Activated CD4-positive, alpha-beta T cell treated with anti-CD3 and anti-CD28 coated beads, Interleukin-2, amount 50 U/mL, for 16 hours (primary cell): ENCODE data around the gene RAG1.
A peak's percentile ranks its signal among the peaks of the same experiment; 100 is the strongest.
"Not testable (repeated sequence)": the region's sequence is repeated elsewhere in the genome, so short reads cannot be mapped to it uniquely, and the experiment has no call there.

Source experiments
- DNase-seq: peaks from one replicate; pipeline ENCODE4 v3.0.0-alpha.2; 2020

Gene RAG1

GRCh38 chr11:36567694-36568093, at the start of gene RAG1:
RAG1 (plus strand) TSS chr11:36568007; CDS start chr11:36573305, 5,298 bp downstream.
- DNase-seq, result no peak

GRCh38 chr11:36530840-36531239, 37.0 kb upstream of the RAG1 start:
- no peak for DNase-seq

DNA sequence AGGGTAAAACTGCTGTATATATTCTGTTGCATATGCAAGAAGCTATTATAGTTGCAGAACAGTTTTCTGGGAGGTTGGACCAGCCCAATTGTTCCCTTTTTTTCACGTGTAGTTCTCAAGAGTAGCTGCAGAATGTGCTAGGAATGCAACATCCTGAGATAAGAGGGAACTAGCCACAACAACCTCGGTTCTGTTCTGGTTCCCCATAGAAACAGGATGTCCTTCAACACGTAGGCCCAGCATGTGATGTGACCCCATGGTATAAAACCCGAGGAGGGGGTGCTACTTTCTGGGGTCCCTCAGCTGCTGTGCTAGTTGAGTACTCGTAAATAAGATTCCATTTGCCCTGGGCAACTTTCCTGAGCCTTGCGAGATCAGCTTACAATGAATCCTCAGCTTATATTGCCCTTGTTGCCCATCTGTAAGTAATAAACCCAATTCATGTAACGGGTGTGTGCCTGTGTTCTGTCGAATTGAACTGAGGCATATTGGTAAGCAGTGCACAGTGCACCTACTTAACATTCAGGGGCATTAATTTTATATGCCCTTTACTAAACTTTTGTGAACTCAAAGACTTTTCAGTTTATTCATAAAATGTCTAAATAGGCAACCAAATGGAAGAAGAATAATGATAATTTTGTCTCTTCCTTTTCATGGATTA, 34.7 kb upstream of the RAG1 start:
- DNase-seq, result no peak

DNA sequence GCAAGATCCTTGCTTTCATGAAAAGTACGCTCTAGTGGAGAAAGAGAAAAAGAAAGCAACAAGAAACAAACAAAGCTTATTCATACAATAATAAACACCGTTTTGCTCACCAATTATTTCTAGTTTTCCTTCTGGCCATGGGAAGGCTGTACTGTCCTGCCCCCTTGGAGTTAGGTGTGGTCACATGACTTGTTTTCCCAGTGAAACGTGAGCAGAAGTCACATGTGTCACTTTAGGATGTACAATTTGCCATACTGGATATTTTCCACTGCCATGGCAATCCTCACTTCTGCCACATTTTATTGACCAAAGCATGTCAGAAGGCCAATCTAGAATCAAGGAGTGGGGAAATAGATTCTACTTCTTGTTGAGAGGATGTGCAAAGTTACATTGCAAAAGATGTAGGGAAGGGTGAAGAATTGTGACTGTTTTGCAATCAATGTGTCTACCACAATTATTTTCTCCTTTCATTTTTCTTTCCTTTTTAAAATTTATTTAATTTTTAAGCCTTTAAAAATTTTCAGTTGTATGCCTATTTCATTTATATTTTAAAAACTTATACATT, 33.4 kb upstream of the RAG1 start:
- DNase-seq, result no peak

DNA sequence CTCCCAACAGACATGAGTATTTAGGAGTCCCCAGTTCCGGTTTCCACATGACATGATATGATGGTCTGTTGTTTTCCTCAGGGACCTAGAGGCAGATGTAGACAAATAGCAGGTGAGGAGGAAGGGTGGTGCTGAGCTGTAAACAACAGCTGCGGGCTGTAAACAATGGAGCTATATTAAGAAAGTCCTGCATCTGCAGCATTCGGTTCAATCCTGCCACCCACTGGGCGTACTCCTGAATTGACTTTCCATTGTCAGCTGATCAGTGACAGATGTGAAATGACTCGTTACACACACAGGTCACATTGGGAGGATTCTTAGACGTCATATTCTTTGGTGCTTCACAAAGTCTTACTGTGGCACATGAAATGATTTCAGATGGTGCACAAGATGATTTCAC, 26.8 kb upstream of the RAG1 start:
- peak; percentile 62 for DNase-seq

DNA sequence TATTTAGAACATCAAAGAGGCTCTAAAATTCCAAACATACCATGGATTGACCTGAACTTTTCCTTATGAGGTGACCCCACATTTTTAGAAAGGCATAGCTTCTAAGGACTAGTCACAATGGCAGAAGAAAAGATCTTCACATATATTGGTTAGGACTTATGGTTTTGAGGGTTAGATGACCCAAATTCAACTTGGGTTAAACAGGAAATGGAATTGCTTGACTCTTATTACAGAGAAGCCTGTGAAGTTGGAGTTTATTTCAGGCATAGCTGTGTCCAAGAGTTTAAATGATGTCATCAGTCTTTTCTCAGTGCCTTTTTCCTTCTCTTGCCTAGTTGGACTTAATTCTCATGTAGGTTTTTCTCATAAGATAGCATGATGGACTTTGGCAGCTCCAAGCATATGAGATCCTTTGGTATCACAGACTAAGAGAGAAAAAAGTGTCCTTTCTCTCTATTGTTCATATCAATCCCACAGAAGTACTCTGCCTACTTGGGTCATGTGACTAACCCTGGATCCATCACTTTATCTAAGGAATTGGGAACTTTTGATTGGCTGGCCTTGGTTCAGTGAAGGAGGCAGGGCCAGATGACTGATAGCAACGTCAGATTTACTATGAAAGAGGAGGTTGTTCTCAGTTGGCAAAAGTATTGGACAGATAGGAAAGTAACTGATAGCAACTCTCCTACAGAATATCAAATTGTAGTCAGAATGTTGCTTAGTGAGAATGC, 17.3 kb upstream of the RAG1 start:
- DNase-seq, result no peak

- DNase-seq, result not testable (repeated sequence)
Measured at GRCh38 chr11:36557390-36557789, 10.4 kb upstream of the RAG1 start.

- DNase-seq, result no peak
Measured at GRCh38 chr11:36557991-36558390, 9.8 kb upstream of the RAG1 start.

DNA sequence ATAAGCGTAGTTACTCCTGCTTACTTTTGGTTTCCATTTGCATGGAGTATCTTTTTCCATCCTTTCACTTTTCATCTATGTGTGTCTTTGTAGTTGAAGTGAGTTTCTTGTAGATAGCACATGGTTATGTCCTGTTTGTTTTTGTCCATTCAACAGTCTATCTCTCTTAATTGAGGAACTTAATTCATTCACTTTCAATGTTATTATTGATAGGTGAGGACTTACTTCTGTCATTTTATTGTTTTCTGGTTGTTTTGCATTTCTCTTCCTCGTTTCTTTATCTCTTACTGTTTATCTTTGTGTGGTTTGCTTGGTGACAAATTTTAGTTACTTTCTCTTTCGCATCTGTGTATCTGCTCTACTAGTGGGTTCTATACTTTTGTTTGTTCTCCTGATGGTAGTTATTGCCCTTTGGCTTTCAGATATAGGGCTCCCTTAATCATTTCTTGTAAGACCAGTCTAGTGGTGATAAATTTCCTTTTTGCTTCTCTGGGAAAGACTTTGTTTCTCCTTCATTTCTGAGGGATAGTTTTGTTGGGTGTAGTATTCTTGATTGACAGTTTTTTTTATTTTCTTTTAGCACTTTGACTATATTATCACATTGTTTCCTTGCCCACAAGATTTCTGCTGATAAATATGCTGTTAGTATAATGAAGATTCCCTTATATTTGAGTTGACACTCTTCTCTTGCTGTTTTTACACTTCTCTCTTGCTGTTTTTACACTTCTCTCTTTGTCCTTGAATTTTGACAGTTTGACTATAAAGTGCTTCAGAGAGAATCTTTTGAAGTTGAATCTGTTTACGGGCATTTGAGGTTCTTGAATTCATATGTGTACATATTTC, 9.0 kb upstream of the RAG1 start:
- peak; percentile 37 for DNase-seq

- DNase-seq, result peak; percentile 53
Measured at GRCh38 chr11:36564376-36565030, 3.3 kb upstream of the RAG1 start.

DNA sequence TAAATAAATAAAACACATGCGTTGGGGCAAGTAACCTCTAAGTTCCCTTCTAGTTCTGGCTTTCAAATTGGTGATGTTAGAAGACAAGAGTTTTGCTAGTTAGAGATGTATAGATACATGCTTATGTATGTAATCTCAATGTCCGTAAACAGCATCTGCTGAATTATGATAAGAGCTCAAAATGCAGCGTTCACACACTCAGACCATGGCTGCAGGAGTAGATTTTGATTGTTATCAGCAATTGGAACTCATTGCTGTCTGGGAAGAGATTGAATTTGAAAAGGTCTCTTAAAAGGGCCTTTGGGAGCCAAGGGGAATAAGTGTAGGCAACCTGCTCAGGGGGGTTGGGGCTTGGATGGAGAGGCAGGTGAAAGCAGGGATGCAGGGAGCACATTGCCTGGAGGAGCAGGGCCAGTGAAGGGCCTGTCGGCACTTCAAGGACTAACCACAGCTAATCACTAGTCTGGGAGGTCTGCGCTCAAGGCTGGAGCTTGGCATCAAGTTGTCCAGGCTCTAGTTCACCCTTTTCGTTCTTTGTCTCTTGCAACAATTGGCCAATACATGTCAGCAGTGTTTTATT, 2.7 kb upstream of the RAG1 start:
- no peak for DNase-seq

DNA sequence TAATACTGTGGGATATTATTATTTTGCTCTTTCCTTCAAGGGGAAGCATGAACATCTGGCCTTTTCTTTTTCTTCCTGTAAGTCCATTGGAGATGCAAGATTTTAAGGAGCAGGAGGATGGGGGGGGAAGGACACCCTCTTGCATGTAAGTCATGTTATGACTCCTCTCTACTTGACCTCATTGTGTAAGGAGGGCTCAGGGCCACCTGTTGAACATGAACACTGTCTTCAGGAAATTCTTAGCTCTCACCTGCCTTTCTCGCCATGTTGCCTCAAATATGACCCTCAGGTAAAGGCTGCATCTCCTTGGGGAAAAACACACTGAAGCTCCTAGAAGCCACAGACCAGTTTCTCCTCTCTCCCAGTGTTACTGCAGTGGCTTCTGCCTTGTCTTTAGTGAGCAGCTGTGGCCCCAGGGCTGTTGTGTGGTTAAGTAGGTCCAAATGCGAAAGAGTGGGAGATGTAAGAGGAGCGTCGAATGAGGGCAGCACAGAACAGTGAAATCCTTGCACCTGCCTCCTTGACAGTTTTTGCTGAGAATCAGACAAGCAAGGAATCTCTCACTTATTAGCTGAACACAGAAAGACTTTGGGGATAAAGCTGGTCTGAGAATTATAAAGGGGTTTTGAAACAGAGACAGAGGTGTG, 1.3 kb upstream of the RAG1 start:
- no peak for DNase-seq

DNA sequence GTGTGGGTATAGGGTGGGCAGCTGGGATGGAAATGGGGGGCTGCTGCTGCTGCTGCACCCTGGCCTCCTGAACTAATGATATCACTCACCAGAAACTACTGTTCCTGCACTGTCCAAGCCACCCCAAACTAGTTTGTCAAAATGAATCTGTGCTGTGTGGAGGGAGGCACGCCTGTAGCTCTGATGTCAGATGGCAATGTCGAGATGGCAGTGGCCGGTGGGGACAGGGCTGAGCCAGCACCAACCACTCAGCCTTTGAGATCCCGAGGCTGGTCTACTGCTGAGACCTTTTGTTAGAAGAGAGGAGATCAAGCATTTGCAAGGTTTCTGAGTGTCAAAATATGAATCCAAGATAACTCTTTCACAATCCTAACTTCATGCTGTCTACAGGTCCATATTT, 1.3 kb downstream of the RAG1 start:
- no peak for DNase-seq

GRCh38 chr11:36574486-36574885, 6.7 kb downstream of the RAG1 start:
- no peak for DNase-seq

GRCh38 chr11:36577373-36577772, 9.6 kb downstream of the RAG1 start:
- no peak for DNase-seq

DNA sequence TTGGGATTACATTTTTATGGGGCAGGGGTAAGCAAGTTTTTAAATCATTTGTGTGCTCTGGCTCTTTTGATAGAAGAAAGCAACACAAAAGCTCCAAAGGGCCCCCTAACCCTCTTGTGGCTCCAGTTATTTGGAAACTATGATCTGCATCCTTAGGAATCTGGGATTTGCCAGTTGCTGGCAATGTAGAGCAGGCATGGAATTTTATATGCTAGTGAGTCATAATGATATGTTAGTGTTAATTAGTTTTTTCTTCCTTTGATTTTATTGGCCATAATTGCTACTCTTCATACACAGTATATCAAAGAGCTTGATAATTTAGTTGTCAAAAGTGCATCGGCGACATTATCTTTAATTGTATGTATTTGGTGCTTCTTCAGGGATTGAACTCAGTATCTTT, 10.1 kb downstream of the RAG1 start:
- no peak for DNase-seq

- DNase-seq, result no peak
Measured at GRCh38 chr11:36578458-36578857, 10.7 kb downstream of the RAG1 start.

DNA sequence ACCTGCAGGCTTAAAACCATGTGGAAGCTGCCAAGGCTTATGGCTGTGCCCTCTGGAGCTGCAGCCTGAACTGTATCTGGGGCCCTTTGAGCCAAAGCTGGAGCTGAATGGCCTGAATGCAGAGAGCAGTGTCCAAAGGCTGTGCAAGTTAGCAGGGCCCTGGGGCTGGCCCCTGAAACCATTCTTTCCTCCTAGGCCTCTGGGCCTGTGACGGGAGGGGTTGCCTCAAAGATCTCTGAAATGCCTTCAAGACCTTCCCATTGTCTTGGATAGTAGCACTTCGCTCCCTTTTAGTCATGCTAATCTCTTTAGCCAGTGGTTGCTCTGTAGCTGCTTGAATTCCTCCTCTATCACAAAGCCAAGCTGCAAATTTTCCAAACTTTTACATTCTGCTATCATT, 13.7 kb downstream of the RAG1 start:
- DNase-seq, result no peak

DNA sequence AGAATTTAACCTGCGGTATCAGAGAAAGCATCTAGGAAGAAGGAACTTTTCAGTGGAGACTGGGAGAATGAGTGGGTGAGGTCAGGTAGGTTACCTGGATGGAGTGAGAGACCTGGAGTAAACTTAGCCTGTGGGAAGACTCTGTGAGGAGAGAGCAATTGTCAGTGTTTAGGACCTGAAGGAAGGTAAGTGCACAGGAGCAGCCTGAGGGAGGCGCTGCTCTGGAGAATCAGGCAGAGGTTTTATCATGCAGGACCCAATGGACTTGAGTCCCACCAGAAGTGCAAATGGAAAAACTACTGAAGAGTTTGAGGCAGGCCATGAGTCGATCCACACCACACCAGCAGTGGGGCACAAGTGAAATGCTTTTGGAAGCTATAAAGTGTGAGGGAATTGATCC, 15.9 kb downstream of the RAG1 start:
- no peak for DNase-seq

- DNase-seq, result no peak
Measured at GRCh38 chr11:36586543-36586942, 18.7 kb downstream of the RAG1 start.

DNA sequence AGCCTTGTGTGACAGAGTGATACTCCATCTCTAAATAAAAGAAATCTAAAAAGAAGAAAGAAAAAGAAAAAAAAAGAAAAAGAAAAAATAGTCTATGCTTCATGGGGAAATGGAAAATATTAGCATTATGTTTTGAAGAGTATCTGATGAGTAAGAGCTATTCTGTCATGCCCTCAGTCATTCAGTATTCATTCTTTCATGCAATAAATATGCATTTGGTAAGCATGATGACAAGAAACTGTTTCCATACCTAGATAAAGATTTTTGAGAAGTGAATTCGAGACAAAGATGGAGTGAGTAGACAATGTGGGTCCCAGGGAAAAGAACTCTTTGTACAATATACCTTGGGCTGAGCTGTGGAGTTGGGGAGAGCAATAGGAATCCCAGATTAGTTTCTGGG, 20.3 kb downstream of the RAG1 start:
- DNase-seq, result no peak

DNA sequence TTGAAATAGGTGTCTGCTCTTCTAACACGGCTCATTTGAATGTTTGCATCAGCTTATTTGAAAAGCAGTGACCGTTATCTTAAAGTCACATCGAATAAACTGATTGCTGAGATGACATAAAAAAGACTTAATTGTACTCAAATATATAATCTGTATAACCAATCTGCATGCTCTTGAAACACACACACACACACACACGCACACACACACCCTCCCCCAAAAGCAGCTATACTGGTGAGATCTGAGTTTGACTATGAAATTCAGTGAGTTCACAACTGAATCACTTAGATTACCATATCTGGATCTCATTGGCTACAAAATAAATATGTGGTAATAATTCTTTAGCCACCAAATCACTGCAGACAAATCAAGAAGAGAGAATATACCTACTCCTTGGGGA, 22.7 kb downstream of the RAG1 start:
- DNase-seq, result no peak
